Prostate gland (tissue), 2 donors: ENCODE results near the gene PLXDC1. TPM values are rescaled to one million over a fixed set of nuclear protein-coding genes. Genes with fewer than 3 reads are reported as not detected.

ENCODE experiments used
- DNase-seq: peaks from one replicate; pipeline ENCODE4 v3.0.0-alpha.2; 2019; ENCODE audit warnings: low spot score
- H3K27ac ChIP-seq, 2 donors: fragments of 200-600 bp; sonication (generic); 2 replicates each; pipeline ENCODE4 v1.5.1; 2017 to 2019
- H3K27me3 ChIP-seq: fragments of 200-600 bp; sonication (generic); replicated peaks from 2 replicates; pipeline ENCODE4 v1.5.1; 2019; ENCODE audit not compliant: insufficient read depth
- H3K36me3 ChIP-seq, 2 donors: fragments of 200-600 bp; sonication (generic); 1 replicate in 1 of 2; 2 replicates in 1 of 2; pipeline versions ENCODE4 v1.5.1 to v1.8.1; 2017 to 2019
- H3K4me1 ChIP-seq: fragments of 200-600 bp; sonication (generic); replicated peaks from 2 replicates; pipeline ENCODE4 v1.5.1; 2019
- H3K4me3 ChIP-seq, 2 donors: fragments of 200-600 bp; sonication (generic); 2 replicates each; pipeline ENCODE4 v1.5.1; 2017 to 2019
- H3K9me3 ChIP-seq: fragments of 200-600 bp; sonication (generic); 2 replicates; pipeline ENCODE4 v1.5.1; 2017
- POLR2A ChIP-seq: fragments of 450-650 bp; IDR thresholded peaks from one replicate; pipeline ENCODE4 v1.6.1; 2016; ENCODE audit warnings: antibody characterized with exemption, mild to moderate bottlenecking
- POLR2AphosphoS5 ChIP-seq: sonication (generic); formaldehyde crosslinking; IDR thresholded peaks from one replicate; pipeline ENCODE4 v1.6.1; 2017; ENCODE audit warnings: antibody characterized with exemption
- WGBS: methylation state at CpG from one replicate; pipeline ENCODE4 v1.1.5; 2018; 5-methylcytosine and 5-hydroxymethylcytosine counted together
- intact Hi-C: fragments of 100-400 bp; cut with DNase I; formaldehyde crosslinking; loops from one replicate; pipeline ENCODE4 v1.14.2; 2022
- total RNA-seq, 2 donors: library from RNA; depleted of rRNA; stranded (reverse); fragments of >200 nt; gene quantifications; one replicate each; pipeline ENCODE4 v1.1.0, GENCODE V29; 2016
- TF ChIP-seq, protein P1 (sequence below), 4 experiments: fragments of 200-600 bp in 2 of 4; fragments of 450-650 bp in 2 of 4; sonication (generic) in 2 of 4; IDR thresholded peaks; 1 replicate in 3 of 4; 2 replicates in 1 of 4; pipeline ENCODE4 v1.5.1; 2016 to 2019; ENCODE audit warnings: antibody characterized with exemption in 4 of 4, mild to moderate bottlenecking in 2 of 4, moderate library complexity in 2 of 4

PLXDC1 gene
- total RNA-seq, 2 donors from 2014 or later, result 3.9 to 5.4 TPM

DNA sequence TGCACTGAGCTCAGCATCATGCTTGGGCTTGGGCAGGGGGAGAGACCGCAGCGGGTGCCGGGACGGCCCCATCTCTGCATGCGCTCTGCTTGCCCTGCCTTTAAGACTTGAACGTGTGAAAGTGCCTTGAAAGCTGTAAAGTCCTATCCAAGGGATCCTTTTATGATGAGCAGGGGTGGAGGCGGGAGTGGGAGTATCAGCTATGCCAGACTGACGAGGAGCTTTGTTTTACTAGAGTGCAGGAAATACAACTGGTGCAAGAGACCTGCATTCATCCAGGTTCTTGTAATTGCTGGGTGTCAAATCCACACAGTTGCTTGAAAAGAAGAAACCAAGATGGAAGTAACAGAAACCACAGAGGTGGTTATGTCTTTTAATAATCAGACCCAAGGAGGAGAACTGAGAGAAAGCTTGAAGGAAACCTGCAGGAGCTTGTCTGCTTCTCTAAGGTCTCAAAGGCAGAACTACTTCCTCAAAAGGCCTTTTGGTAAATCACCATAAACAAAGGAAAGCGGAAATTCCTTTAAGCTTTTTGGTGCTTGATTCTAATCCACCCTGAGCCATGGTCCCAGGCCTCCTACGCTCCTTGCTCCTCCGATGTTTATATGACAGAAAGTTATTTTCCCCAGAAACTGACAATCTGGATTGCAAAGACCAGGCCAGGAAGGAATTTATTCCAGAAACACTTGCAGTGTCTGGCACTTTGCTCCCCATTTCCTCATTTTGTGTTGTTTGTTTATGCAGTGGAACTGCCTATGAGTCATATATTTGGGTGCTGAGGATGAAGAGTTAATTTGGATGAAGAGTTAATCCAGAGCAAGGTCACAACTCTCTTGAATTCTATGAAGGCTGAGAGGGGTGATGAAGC lies 132.9 kb downstream of the PLXDC1 start:
- H3K27ac ChIP-seq, result no peak overlapping the region
- no peaks in the 10 kb centered on the region for H3K36me3 ChIP-seq
- no peaks in the 10 kb centered on the region for H3K27me3 ChIP-seq
- WGBS, result 71% methylated on average over 11 of the region's 11 CpGs
- DNase-seq, result no peak
- TF ChIP-seq POLR2AphosphoS5 (no peak), POLR2A (no peak)
- TF ChIP-seq, protein P1, sequence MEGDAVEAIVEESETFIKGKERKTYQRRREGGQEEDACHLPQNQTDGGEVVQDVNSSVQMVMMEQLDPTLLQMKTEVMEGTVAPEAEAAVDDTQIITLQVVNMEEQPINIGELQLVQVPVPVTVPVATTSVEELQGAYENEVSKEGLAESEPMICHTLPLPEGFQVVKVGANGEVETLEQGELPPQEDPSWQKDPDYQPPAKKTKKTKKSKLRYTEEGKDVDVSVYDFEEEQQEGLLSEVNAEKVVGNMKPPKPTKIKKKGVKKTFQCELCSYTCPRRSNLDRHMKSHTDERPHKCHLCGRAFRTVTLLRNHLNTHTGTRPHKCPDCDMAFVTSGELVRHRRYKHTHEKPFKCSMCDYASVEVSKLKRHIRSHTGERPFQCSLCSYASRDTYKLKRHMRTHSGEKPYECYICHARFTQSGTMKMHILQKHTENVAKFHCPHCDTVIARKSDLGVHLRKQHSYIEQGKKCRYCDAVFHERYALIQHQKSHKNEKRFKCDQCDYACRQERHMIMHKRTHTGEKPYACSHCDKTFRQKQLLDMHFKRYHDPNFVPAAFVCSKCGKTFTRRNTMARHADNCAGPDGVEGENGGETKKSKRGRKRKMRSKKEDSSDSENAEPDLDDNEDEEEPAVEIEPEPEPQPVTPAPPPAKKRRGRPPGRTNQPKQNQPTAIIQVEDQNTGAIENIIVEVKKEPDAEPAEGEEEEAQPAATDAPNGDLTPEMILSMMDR (IDR thresholded peaks at IDR 0.05), result no peak
- intact Hi-C loops, result no loop called here
- H3K4me3 ChIP-seq, result no peak overlapping the region
- no peaks in the 10 kb centered on the region for H3K9me3 ChIP-seq
- no peaks in the 10 kb centered on the region for H3K4me1 ChIP-seq

DNA sequence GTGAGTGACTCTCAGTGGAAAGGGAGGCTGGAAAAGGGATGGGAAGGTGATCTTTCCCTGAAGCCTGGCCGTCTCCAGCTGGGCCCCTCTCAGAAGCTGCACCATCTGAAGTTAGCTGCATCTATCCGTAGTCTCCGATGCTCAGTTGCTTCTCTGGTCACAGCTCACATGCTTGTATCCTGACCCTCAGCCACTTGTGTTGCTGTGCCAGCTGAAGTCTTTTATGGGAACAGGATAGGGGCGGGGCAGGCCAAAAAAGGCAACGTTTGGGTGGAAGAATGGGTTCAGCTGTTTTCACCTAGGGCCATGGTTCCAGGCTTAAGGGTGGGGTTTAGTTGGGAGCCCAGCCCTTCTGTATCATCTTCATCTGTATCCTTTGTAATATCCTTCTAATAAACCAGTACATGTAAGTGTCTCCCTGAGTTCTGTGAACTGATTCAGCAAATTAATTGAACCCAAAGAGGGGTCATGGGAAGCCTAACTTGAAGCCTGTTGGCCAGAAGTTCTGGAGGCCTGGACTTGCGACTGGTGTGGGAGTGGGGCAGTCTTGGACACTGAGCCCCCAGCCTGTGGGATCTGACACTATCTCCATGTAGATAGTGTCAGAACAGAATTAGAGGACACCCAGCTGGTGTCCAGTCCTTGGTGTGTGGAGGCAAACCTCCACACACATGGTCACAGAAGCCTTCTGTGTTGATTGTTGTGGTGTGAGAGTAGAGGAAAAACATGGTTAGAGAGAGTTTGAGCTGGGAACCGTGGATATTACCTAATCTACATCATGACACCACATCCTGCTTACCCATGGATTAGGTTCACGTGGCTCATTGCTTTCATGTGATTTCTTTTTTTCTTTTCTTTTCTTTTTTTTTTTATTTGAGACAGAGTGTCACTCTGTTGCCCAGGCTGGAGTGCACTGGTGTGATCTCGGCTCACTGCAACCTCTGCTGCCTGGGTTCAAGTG lies 135.0 kb downstream of the PLXDC1 start:
- no peak for DNase-seq
- TF ChIP-seq POLR2AphosphoS5 (no peak), POLR2A (no peak)
- TF ChIP-seq, protein P1 (IDR thresholded peaks at IDR 0.05), result no peak
- intact Hi-C loops, result no loop called here
- Histone ChIP-seq H3K27me3 (no peaks in the 10 kb centered on the region), H3K27ac (no peak overlapping the region), H3K4me1 (no peaks in the 10 kb centered on the region), H3K36me3 (no peaks in the 10 kb centered on the region), H3K9me3 (no peaks in the 10 kb centered on the region), H3K4me3 (no peak overlapping the region)
- 69% methylated on average over 9 of the region's 9 CpGs for WGBS

DNA sequence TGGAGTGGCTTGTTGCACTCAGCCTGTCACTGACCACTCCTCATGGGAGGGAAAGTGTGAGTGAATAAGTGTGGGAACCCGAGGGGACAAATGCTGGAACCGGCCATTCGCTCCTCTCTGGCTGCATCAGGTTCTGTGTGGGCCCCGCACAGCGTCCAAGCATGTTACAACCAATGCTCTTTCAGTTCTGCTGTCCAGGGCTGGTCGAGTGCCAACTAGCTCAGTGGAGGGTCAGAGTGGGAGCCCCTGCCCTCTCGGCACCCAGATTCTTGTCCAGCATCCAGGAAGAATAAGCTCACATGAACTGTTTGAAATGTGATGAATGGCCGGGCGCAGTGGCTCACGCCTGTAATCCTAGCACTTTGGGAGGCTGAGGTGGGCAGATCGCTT lies 135.9 kb downstream of the PLXDC1 start:
- no peaks in the 10 kb centered on the region for H3K27me3 ChIP-seq
- intact Hi-C loops, result no loop called here
- H3K9me3 ChIP-seq, result no peaks in the 10 kb centered on the region
- no peak overlapping the region for H3K27ac ChIP-seq
- H3K36me3 ChIP-seq, result no peaks in the 10 kb centered on the region
- no peak overlapping the region for H3K4me3 ChIP-seq
- H3K4me1 ChIP-seq, result no peaks in the 10 kb centered on the region
- WGBS, result 87% methylated on average over 11 of the region's 11 CpGs
- TF ChIP-seq POLR2AphosphoS5 (no peak), POLR2A (no peak)
- TF ChIP-seq, protein P1 (IDR thresholded peaks at IDR 0.05), result no peak
- DNase-seq, result no peak

DNA sequence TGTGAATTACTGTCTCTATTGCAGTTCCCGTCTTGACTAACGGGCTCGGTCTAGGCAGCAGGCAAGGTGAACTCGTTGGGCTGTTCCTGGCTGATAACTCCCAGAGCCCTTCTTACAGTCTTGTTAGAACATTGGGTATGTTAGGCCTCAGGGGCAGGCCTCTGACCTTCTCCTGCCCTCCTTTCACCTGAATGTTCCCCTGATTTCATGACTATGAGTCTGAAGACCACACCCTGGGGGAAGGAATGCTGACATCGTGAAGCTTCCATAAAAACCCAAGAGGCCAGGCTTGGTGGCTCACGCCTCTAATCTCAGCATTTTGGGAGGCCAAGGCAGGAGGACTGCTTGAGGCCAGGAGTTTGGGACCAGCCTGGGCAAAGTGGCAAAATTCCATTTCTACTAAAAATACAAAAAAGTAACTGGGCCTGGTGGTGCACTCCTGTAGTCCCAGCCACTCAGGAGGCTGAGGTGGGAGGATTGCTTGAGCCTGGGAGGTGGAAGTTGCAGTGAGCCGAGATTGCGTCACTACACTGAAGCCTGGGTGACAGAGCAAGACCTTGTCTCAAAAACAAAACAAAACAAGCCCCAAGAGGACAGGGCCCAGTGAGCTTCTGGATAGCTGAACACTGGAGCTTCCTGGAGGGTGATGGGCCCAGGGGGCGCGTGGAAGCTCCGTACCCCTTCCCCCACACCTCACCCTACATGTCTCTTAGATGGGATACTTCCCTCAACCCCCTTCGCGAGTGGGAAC lies 136.5 kb downstream of the PLXDC1 start:
- intact Hi-C loops, result no loop called here
- H3K27ac ChIP-seq, result no peak overlapping the region

More for the DNA sequence above, 136.5 kb downstream of the PLXDC1 start:
- Histone ChIP-seq H3K4me3 (no peak overlapping the region), H3K9me3 (no peaks in the 10 kb centered on the region), H3K27me3 (no peaks in the 10 kb centered on the region), H3K4me1 (no peaks in the 10 kb centered on the region), H3K36me3 (no peaks in the 10 kb centered on the region)
- no peak for DNase-seq
- 86% methylated on average over 13 of the region's 13 CpGs for WGBS
- TF ChIP-seq POLR2AphosphoS5, result no peak
- TF ChIP-seq POLR2A, result no peak
- TF ChIP-seq, protein P1 (IDR thresholded peaks at IDR 0.05), result no peak
